Gastroesophageal sphincter (tissue), 3 donors: ENCODE measurements around the gene ZFHX2.

ENCODE experiments used
- EP300 ChIP-seq: sonication (generic); formaldehyde crosslinking; IDR thresholded peaks from one replicate; pipeline ENCODE4 v1.6.1; 2017; ENCODE audit warnings: antibody characterized with exemption, mild to moderate bottlenecking
- POLR2A ChIP-seq, 2 donors: fragments of 450-650 bp; IDR thresholded peaks; one replicate each; pipeline ENCODE4 v1.6.1; 2017; ENCODE audit warnings: antibody characterized with exemption in 2 of 2, mild to moderate bottlenecking in 2 of 2, moderate library complexity in 1 of 2
- TF ChIP-seq, protein P1 (sequence below), 4 experiments: fragments of 200-600 bp in 2 of 4; fragments of 450-650 bp in 2 of 4; sonication (generic) in 1 of 4; IDR thresholded peaks; one replicate each; pipeline ENCODE4 v1.5.1; 2017 to 2019; ENCODE audit warnings: antibody characterized with exemption in 4 of 4, mild to moderate bottlenecking in 2 of 4, moderate library complexity in 2 of 4

DNA sequence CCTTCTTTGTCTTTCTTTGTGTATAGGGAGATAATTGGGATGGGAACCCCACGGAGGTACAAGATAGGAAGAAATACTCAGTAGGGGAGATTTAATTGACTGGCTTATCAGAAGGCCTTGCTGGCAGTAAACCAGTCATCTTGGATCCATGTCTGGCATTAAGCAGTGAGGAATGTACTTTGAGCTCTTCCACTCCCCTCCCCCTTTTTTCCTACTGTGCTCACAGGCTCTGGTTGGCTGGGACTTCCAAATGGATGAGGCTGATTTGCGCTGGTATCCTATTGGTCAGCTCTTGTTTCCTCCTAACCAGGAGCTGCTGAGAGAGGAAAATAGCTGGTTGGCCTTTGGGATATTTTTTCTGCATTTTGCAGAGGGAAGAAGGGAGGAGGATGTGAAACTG, 57.3 kb downstream of the ZFHX2 start:
- no peak for TF ChIP-seq POLR2A (IDR thresholded peaks at IDR 0.05)
- TF ChIP-seq, protein P1, sequence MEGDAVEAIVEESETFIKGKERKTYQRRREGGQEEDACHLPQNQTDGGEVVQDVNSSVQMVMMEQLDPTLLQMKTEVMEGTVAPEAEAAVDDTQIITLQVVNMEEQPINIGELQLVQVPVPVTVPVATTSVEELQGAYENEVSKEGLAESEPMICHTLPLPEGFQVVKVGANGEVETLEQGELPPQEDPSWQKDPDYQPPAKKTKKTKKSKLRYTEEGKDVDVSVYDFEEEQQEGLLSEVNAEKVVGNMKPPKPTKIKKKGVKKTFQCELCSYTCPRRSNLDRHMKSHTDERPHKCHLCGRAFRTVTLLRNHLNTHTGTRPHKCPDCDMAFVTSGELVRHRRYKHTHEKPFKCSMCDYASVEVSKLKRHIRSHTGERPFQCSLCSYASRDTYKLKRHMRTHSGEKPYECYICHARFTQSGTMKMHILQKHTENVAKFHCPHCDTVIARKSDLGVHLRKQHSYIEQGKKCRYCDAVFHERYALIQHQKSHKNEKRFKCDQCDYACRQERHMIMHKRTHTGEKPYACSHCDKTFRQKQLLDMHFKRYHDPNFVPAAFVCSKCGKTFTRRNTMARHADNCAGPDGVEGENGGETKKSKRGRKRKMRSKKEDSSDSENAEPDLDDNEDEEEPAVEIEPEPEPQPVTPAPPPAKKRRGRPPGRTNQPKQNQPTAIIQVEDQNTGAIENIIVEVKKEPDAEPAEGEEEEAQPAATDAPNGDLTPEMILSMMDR (IDR thresholded peaks at IDR 0.05) = no peak
- TF ChIP-seq EP300 = no peak
